Testis (tissue), 3 donors: ENCODE results near the gene EIF1B. TPM values are rescaled to one million over a fixed set of nuclear protein-coding genes. Genes with fewer than 3 reads are reported as not detected.
A peak's percentile ranks its signal among the peaks of the same experiment; 100 is the strongest.

Experiments used
- DNase-seq: peaks from one replicate; pipeline ENCODE4 v3.0.0-alpha.2; 2019
- H3K27ac ChIP-seq, 2 donors: fragments of 200-600 bp; sonication (generic); one replicate each; pipeline ENCODE4 v1.5.1; 2019
- H3K27me3 ChIP-seq: fragments of 200-600 bp; sonication (generic); one replicate; pipeline ENCODE4 v1.5.1; 2019
- H3K36me3 ChIP-seq: fragments of 200-600 bp; sonication (generic); one replicate; pipeline ENCODE4 v1.5.1; 2017; ENCODE audit warnings: low read depth; ENCODE audit errors: missing control alignments
- H3K4me1 ChIP-seq: fragments of 200-600 bp; sonication (generic); one replicate; pipeline ENCODE4 v1.5.1; 2019
- H3K4me3 ChIP-seq, 2 donors: fragments of 200-600 bp; sonication (generic); one replicate each; pipeline ENCODE4 v1.5.1; 2017 to 2019
- H3K9me3 ChIP-seq: fragments of 200-600 bp; sonication (generic); one replicate; pipeline ENCODE4 v1.5.1; 2017
- POLR2A ChIP-seq: fragments of 450-650 bp; IDR thresholded peaks from one replicate; pipeline ENCODE4 v1.6.1; 2017; ENCODE audit warnings: antibody characterized with exemption, mild to moderate bottlenecking, moderate library complexity
- WGBS, 2 donors: methylation state at CpG; one replicate each; pipeline ENCODE4 v1.1.5; 2018; 5-methylcytosine and 5-hydroxymethylcytosine counted together
- intact Hi-C: fragments of 100-400 bp; cut with DNase I; formaldehyde crosslinking; loops from one replicate; pipeline ENCODE4 v1.15.1; 2023; ENCODE audit warnings: low total_unique reads
- polyA plus RNA-seq: library from polyadenylated mRNA; stranded (reverse); fragments of 350-450 nt; fragmentation: Illumina TruSeq; extraction: RNeasy Lipid Tissue Mini Kit (QIAGEN cat#74804); gene quantifications from one replicate; pipeline ENCODE4 v1.2.3, GENCODE V29; 2014; ENCODE audit warnings: low read depth, low replicate concordance; ENCODE audit not compliant: insufficient read depth
- total RNA-seq, 2 donors: library from RNA; depleted of rRNA; stranded (reverse); fragments of >200 nt; gene quantifications; one replicate each; pipeline ENCODE4 v1.2.3, GENCODE V29; 2016
- TF ChIP-seq, protein P1 (sequence below), 3 experiments: fragments of 450-650 bp in 2 of 3; fragments of 200-600 bp in 1 of 3; sonication (generic) in 1 of 3; IDR thresholded peaks; one replicate each; pipeline ENCODE4 v1.5.1; 2016 to 2019; ENCODE audit warnings: antibody characterized with exemption in 3 of 3, mild to moderate bottlenecking in 2 of 3, moderate library complexity in 1 of 3

Gene EIF1B
- total and polyA plus RNA-seq, 3 donors from 2014 or later = 28.6 to 165 (median 49.6) TPM

DNA sequence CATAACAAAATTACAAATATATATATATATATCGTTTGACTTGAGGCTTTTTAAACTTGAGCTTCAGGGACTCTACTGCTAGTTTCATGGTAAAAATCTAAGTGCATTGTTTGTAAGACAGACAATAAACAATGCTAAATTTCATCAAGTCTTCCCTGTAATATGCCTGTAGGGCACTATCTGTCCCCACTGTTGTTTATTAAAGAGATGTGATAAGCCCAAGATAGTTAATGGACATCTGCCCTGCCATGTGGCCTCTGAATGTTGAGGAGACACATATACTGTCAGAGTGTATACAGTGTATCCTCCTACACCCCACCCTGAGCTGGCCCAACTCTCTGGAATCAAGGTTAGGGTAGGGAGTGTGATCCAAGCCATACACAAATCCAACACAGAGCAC, 15.1 kb upstream of the EIF1B start:
- H3K27ac ChIP-seq = no peak overlapping the region
- no peak overlapping the region for H3K4me3 ChIP-seq
- H3K9me3 ChIP-seq = no peaks in the 10 kb centered on the region
- whole genome bisulfite sequencing, 2 donors = 86 to 92% methylated on average over 1 of the region's 1 CpG
- TF ChIP-seq, protein P1, sequence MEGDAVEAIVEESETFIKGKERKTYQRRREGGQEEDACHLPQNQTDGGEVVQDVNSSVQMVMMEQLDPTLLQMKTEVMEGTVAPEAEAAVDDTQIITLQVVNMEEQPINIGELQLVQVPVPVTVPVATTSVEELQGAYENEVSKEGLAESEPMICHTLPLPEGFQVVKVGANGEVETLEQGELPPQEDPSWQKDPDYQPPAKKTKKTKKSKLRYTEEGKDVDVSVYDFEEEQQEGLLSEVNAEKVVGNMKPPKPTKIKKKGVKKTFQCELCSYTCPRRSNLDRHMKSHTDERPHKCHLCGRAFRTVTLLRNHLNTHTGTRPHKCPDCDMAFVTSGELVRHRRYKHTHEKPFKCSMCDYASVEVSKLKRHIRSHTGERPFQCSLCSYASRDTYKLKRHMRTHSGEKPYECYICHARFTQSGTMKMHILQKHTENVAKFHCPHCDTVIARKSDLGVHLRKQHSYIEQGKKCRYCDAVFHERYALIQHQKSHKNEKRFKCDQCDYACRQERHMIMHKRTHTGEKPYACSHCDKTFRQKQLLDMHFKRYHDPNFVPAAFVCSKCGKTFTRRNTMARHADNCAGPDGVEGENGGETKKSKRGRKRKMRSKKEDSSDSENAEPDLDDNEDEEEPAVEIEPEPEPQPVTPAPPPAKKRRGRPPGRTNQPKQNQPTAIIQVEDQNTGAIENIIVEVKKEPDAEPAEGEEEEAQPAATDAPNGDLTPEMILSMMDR (IDR thresholded peaks at IDR 0.05) = no peak
- TF ChIP-seq POLR2A = no peak
- no peak for DNase-seq
- H3K27me3 ChIP-seq = no peaks in the 10 kb centered on the region
- intact Hi-C loops = no loop called here
- no peaks in the 10 kb centered on the region for H3K36me3 ChIP-seq
- peaks cover 4% of the 10 kb centered on the region for H3K4me1 ChIP-seq

DNA sequence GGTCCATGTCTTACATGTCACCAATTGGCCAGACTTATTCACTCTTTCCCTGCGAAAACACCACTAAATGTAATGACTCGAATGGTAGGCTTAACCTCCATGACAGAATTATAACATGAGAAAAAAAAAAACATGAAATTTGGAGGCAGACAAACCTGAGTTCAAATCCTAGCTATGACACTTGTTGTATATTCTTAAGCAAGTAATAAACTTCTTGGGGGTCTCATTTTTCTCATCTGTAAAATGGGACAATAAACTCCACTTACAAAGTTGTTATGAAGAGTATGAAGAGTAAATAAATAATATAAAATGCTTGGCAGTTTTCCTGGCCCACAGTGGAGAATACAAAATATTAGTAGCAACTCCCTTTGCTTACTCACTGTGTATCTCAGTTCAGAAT, 11.4 kb upstream of the EIF1B start:
- H3K9me3 ChIP-seq = no peaks in the 10 kb centered on the region
- no peak overlapping the region for H3K4me3 ChIP-seq
- no peaks in the 10 kb centered on the region for H3K27me3 ChIP-seq
- intact Hi-C loops = no loop called here
- H3K27ac ChIP-seq = no peak overlapping the region
- TF ChIP-seq, protein P1 (IDR thresholded peaks at IDR 0.05) = no peak
- TF ChIP-seq POLR2A = no peak
- WGBS, 2 donors = 95 to 96% methylated on average over 2 of the region's 2 CpGs
- peaks cover 23% of the 10 kb centered on the region for H3K4me1 ChIP-seq
- H3K36me3 ChIP-seq = no peaks in the 10 kb centered on the region
- no peak for DNase-seq

DNA sequence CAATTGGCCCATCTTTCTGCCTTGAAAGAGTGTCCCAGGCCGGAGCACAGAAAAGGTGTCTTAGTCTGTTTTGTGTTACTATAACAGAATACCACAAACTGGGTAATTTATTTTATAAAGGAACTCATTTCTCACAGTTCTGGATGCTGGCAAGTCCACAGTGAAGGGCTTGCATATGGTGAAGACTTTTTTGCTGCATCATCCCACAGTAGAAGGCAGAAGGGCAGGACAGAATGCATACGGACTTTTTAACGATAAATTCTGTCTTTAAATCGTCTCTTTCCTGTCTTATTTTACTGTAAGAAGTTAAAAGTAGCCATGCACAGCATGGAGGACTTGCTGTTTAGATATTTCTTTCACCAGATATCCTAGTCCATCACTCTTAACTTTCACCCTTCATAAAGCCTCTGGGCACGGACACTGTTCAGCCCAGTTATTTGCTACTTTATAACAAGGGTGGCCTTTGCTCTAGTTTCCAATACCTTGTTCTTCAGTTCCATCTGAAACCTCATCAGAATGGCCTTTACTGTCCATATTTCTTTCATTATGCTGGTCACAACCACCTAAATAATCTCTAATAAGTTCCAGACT, 10.3 kb upstream of the EIF1B start:
- H3K36me3 ChIP-seq = no peaks in the 10 kb centered on the region
- WGBS, 2 donors = 73 to 78% methylated on average over 5 of the region's 5 CpGs
- intact Hi-C loops = no loop called here

DNA sequence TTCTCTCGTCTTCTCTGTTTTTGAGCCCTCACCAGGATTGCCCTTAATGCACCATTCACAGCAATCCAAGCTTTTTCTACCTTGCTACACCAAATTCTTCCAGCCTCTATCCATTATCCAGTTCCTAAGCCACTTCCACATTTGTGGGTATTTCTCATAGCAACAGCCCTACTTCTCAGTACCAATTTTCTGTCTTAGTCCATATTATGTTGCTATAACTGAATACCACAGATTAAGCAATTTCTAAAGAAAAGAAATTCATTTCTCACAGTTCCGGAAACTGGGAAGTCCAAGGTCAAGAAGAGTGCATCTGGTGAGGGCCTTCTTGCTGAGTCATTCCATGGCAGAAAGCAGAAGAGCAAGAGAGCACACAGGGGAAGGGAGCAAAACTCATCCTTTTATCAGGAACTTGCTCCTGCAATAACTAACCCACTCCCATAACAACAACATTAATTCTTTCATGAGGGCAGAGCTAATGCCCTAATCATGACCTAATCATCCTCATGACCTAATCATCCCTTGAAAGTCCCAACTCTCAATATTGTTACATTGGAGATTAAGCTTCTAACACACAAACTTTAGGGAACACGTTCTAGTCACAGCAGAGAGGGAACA, 9.7 kb upstream of the EIF1B start:
- Histone ChIP-seq H3K4me1 (peaks cover 23% of the 10 kb centered on the region), H3K36me3 (no peaks in the 10 kb centered on the region), H3K27me3 (no peaks in the 10 kb centered on the region), H3K4me3 (no peak overlapping the region), H3K9me3 (no peaks in the 10 kb centered on the region), H3K27ac (peak overlapping the region in 1 of 2 donors; percentile 42)
- peak; percentile 38 for DNase-seq
- intact Hi-C loops = no loop called here
- 48% methylated on average over 3 of the region's 3 CpGs for WGBS, 2 donors
- TF ChIP-seq POLR2A = no peak
- TF ChIP-seq, protein P1 (IDR thresholded peaks at IDR 0.05) = no peak

More for the DNA sequence above, 10.3 kb upstream of the EIF1B start:
- no peaks in the 10 kb centered on the region for H3K27me3 ChIP-seq
- no peaks in the 10 kb centered on the region for H3K9me3 ChIP-seq
- TF ChIP-seq, protein P1 (IDR thresholded peaks at IDR 0.05) = no peak
- no peak for TF ChIP-seq POLR2A
- peaks cover 23% of the 10 kb centered on the region for H3K4me1 ChIP-seq
- H3K27ac ChIP-seq = peak overlapping the region in 1 of 2 donors; percentile 42
- no peak overlapping the region for H3K4me3 ChIP-seq
- no peak for DNase-seq

DNA sequence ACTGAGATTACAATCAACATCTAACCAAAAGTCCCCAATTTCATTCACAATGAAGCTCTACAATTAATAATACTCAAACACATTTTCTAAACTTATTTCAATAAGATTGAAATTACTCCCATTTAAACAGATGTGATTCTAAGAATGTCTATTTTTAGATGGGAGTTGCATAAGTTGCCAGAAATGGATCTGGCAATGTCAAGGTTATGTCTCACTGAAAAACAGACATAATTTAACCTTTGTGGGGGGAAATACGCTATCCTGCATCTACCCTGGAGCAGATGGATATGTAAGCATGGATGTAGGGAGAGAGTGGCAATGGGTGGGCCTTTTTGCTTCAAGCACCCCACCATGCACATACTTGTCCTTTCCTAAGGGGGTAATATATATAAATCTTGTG, 6.7 kb upstream of the EIF1B start:
- H3K27me3 ChIP-seq = no peaks in the 10 kb centered on the region
- WGBS, 2 donors = 31 to 37% methylated on average over 1 of the region's 1 CpG
- H3K4me3 ChIP-seq = no peak overlapping the region

More for the DNA sequence above, 6.7 kb upstream of the EIF1B start:
- intact Hi-C loops = no loop called here
- TF ChIP-seq POLR2A = no peak
- TF ChIP-seq, protein P1 (IDR thresholded peaks at IDR 0.05) = no peak
- Histone ChIP-seq H3K36me3 (no peaks in the 10 kb centered on the region), H3K4me1 (peaks cover 23% of the 10 kb centered on the region), H3K27ac (no peak overlapping the region), H3K9me3 (no peaks in the 10 kb centered on the region)
- no peak for DNase-seq
